SK-N-SH (cell line): ENCODE data around the gene PSPC1. TPM values are rescaled to one million over a fixed set of nuclear protein-coding genes. Genes with fewer than 3 reads are reported as not detected.

Experiments used
- CTCF ChIA-PET: fragments of 300-600, 350-600 bp; formaldehyde crosslinking; extraction: SDS; loops from one replicate; lab custom pipeline; 2021; lab: Yijun Ruan, JAX
- POLR2A ChIA-PET: fragments of 350-600 bp; sonication (Branson Sonifier 250); formaldehyde crosslinking; extraction: SDS; loops from one replicate; lab custom pipeline; 2020; ENCODE audit warnings: antibody characterized with exemption, inconsistent platforms; lab: Yijun Ruan, JAX
- DNase-seq: peaks from one replicate; pipeline ENCODE4 v3.0.0; 2012
- H2AFZ ChIP-seq: fragments of 200-600 bp; sonication (generic); 2 replicates; pipeline ENCODE4 v1.8.1; 2016; ENCODE audit warnings: antibody characterized with exemption, mild to moderate bottlenecking, low read depth
- H3F3A ChIP-seq: fragments of 200-600 bp; sonication (generic); replicated peaks from 2 replicates; pipeline ENCODE3; 2016; ENCODE audit warnings: antibody characterized with exemption, mild to moderate bottlenecking; ENCODE audit not compliant: insufficient read depth
- H3K27ac ChIP-seq, 2 experiments: fragments of 200-500 bp in 1 of 2; fragments of 200-600 bp in 1 of 2; sonication (Bioruptor generic) in 1 of 2; sonication (generic), shearing (Covaris generic) in 1 of 2; 2 replicates each; pipeline versions ENCODE4 v1.5.1 to v1.6.1; 2014 to 2016; ENCODE audit warnings: low read depth in 2 of 2, inconsistent platforms in 1 of 2, low read length in 1 of 2, mild to moderate bottlenecking in 1 of 2, mixed read lengths in 1 of 2
- H3K27me3 ChIP-seq: fragments of 200-600 bp; sonication (generic), shearing (Covaris generic); 2 replicates; pipeline ENCODE4 v1.6.1; 2016; ENCODE audit warnings: mixed run types; ENCODE audit not compliant: insufficient read depth
- H3K36me3 ChIP-seq, 2 experiments: fragments of 200-500 bp in 1 of 2; fragments of 200-600 bp in 1 of 2; sonication (Bioruptor generic) in 1 of 2; sonication (generic) in 1 of 2; replicated peaks in 1 of 2; 2 replicates each; pipeline versions ENCODE3 to v1.5.1; 2014 to 2016; ENCODE audit warnings: low read length in 1 of 2, mild to moderate bottlenecking in 1 of 2; ENCODE audit not compliant: insufficient read depth in 2 of 2, control insufficient read depth in 1 of 2
- H3K4me1 ChIP-seq, 2 experiments: fragments of 200-500 bp in 1 of 2; fragments of 200-600 bp in 1 of 2; sonication (Bioruptor generic) in 1 of 2; sonication (generic), shearing (Covaris generic) in 1 of 2; 2 replicates each; pipeline versions ENCODE4 v1.5.1 to v1.6.1; 2014 to 2016; ENCODE audit warnings: low read depth in 1 of 2, low read length in 1 of 2, mixed run types in 1 of 2; ENCODE audit not compliant: insufficient read depth in 2 of 2, control insufficient read depth in 1 of 2
- H3K4me2 ChIP-seq: fragments of 200-600 bp; sonication (generic), shearing (Covaris generic); 2 replicates; pipeline ENCODE4 v1.6.1; 2017; ENCODE audit warnings: mixed run types
- H3K4me3 ChIP-seq, 2 experiments: fragments of 200-500 bp in 1 of 2; fragments of 200-600 bp in 1 of 2; sonication (Bioruptor generic) in 1 of 2; sonication (generic), shearing (Covaris generic) in 1 of 2; 2 replicates each; pipeline versions ENCODE4 v1.5.1 to v1.8.1; 2014 to 2016; ENCODE audit warnings: low read depth in 2 of 2, inconsistent platforms in 1 of 2, low read length in 1 of 2, mild to moderate bottlenecking in 1 of 2, mixed read lengths in 1 of 2, moderate library complexity in 1 of 2
- H3K79me2 ChIP-seq: fragments of 200-600 bp; sonication (generic); 2 replicates; pipeline ENCODE4 v1.8.1; 2017; ENCODE audit warnings: mild to moderate bottlenecking; ENCODE audit not compliant: insufficient read depth
- H3K9ac ChIP-seq: fragments of 200-600 bp; sonication (generic); 2 replicates; pipeline ENCODE4 v1.6.1; 2017; ENCODE audit warnings: mixed run types
- H3K9me2 ChIP-seq: fragments of 200-600 bp; sonication (generic); 2 replicates; pipeline ENCODE4 v1.6.1; 2017; ENCODE audit warnings: mixed run types
- H3K9me3 ChIP-seq: fragments of 200-600 bp; sonication (generic); 2 replicates; pipeline ENCODE4 v1.6.1; 2017; ENCODE audit warnings: mixed run types, mild to moderate bottlenecking, moderate library complexity
- H4K20me1 ChIP-seq: fragments of 200-600 bp; sonication (generic); 2 replicates; pipeline ENCODE4 v1.6.1; 2017; ENCODE audit warnings: mild to moderate bottlenecking, mixed run types; ENCODE audit not compliant: insufficient read depth
- ELF1 ChIP-seq: IDR thresholded peaks from 2 replicates; pipeline ENCODE4 v1.4.0; 2012
- FOXJ3 ChIP-seq: sonication (generic); formaldehyde crosslinking; IDR thresholded peaks from 2 replicates; pipeline ENCODE4 v1.5.1; 2020; ENCODE audit warnings: mild to moderate bottlenecking, missing genetic modification reagents
- FOXM1 ChIP-seq: IDR thresholded peaks from 2 replicates; pipeline ENCODE4 v1.4.0; 2012; ENCODE audit warnings: low read depth, mild to moderate bottlenecking
- GABPA ChIP-seq: IDR thresholded peaks from 2 replicates; pipeline ENCODE4 v1.4.0; 2012; ENCODE audit warnings: low read depth, mild to moderate bottlenecking
- GATA2 ChIP-seq: sonication (generic); formaldehyde crosslinking; IDR thresholded peaks from 2 replicates; pipeline ENCODE4 v1.5.0; 2020; ENCODE audit warnings: mild to moderate bottlenecking, missing genetic modification reagents
- JUND ChIP-seq: IDR thresholded peaks from 2 replicates; pipeline ENCODE4 v1.4.0; 2012
- RAD21 ChIP-seq: IDR thresholded peaks from 2 replicates; pipeline ENCODE4 v1.6.1; 2012; ENCODE audit warnings: mild to moderate bottlenecking, low read length
- SIN3A ChIP-seq: IDR thresholded peaks from 2 replicates; pipeline ENCODE4 v1.6.1; 2012; ENCODE audit warnings: low read depth, mild to moderate bottlenecking, low read length, moderate library complexity, borderline replicate concordance
- TAF1 ChIP-seq: IDR thresholded peaks from 2 replicates; pipeline ENCODE4 v1.6.1; 2012; ENCODE audit warnings: low read depth, mild to moderate bottlenecking, low read length, moderate library complexity, borderline replicate concordance
- TEAD4 ChIP-seq: IDR thresholded peaks from 2 replicates; pipeline ENCODE4 v1.4.0; 2012; ENCODE audit warnings: mild to moderate bottlenecking, borderline replicate concordance; ENCODE audit not compliant: insufficient read depth
- WGBS: methylation state at CpG from one replicate; pipeline ENCODE4 v1.1.6; 2017; ENCODE audit warnings: low lambda C conversion rate; 5-methylcytosine and 5-hydroxymethylcytosine counted together
- polyA plus RNA-seq, 3 experiments: library from polyadenylated mRNA; depleted of rRNA; stranded (reverse); fragments of >200 nt; gene quantifications; 2 replicates each; pipeline ENCODE4 v1.2.3, GENCODE V29; 2012
- TF ChIP-seq, protein P1 (sequence below): fragments of 200-600 bp; sonication (generic); IDR thresholded peaks from 2 replicates; pipeline ENCODE4 v1.6.1; 2017; ENCODE audit warnings: antibody characterized with exemption, mild to moderate bottlenecking, moderate library complexity
- TF ChIP-seq, protein P2 (sequence below): IDR thresholded peaks from 2 replicates; pipeline ENCODE4 v1.4.0; 2012; ENCODE audit warnings: low read depth, borderline replicate concordance
- TF ChIP-seq, protein P3 (sequence below): fragments of 150-350 bp; IDR thresholded peaks from 2 replicates; pipeline ENCODE4 v1.6.1; 2017; ENCODE audit warnings: antibody characterized with exemption, low read length, low read depth, borderline replicate concordance
- TF ChIP-seq, protein P4 (sequence below): IDR thresholded peaks from 2 replicates; pipeline ENCODE4 v1.6.1; 2012; ENCODE audit warnings: mild to moderate bottlenecking, low read depth, low read length, moderate library complexity

The PSPC1 gene
- polyA plus RNA-seq, 1 of the 3 experiments (the other 2 are of a cell fraction) = 35.2 TPM

DNA sequence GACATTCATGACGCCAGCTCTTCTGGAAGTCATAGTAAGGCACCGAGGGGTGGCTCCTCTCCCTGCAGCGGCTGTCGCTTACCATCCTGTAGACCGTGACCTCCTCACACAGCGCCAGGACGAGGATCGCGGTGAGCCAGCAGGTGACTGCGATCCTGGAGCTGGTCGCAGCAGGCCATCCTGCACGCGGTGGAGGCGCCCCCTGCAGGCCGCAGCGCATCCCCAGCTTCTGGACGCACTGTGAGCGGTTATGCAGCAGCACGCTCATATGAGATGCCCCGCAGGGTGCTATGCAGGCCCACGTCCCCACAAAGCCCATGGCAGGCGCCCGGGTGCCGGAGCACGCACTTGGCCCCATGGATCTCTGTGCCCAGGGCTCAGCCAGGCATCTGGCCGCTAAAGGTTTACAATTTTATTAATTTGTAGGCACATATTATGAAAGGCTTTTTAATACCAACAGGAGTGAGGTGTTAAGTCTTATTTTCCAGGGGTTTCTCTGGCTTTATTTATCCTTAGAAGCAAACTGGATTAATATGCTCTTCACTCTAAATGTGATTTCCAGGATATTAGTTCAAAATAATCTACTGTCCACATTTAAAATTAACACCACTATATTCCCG is 35.6 kb upstream of the PSPC1 start:
- Histone ChIP-seq H3K9ac (no peak overlapping the region), H3K27me3 (no peaks in the 10 kb centered on the region), H4K20me1 (no peaks in the 10 kb centered on the region), H3K9me3 (no peaks in the 10 kb centered on the region), H3K4me2 (no peak overlapping the region), H3K36me3 (peaks cover 2 to 23% of the 10 kb centered on the region in 2 experiments), H3K4me3 (peak overlapping the region in 1 of 2 experiments; percentile 17; a peak in 1 of 4 replicates), H3F3A (peaks cover 3% of the 10 kb centered on the region), H3K79me2 (no peaks in the 10 kb centered on the region)
- CTCF ChIA-PET = interaction anchor here (0.6 to 1.2 kb wide), 9 partner anchors 10 to 1362 kb away, joined by 3 to 4 read pairs (median 3); no protein-coding TSS in a partner anchor
- TF ChIP-seq, protein P1, sequence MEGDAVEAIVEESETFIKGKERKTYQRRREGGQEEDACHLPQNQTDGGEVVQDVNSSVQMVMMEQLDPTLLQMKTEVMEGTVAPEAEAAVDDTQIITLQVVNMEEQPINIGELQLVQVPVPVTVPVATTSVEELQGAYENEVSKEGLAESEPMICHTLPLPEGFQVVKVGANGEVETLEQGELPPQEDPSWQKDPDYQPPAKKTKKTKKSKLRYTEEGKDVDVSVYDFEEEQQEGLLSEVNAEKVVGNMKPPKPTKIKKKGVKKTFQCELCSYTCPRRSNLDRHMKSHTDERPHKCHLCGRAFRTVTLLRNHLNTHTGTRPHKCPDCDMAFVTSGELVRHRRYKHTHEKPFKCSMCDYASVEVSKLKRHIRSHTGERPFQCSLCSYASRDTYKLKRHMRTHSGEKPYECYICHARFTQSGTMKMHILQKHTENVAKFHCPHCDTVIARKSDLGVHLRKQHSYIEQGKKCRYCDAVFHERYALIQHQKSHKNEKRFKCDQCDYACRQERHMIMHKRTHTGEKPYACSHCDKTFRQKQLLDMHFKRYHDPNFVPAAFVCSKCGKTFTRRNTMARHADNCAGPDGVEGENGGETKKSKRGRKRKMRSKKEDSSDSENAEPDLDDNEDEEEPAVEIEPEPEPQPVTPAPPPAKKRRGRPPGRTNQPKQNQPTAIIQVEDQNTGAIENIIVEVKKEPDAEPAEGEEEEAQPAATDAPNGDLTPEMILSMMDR = peak; percentile 55
- peak; percentile 37 for TF ChIP-seq RAD21
- TF ChIP-seq, protein P2, sequence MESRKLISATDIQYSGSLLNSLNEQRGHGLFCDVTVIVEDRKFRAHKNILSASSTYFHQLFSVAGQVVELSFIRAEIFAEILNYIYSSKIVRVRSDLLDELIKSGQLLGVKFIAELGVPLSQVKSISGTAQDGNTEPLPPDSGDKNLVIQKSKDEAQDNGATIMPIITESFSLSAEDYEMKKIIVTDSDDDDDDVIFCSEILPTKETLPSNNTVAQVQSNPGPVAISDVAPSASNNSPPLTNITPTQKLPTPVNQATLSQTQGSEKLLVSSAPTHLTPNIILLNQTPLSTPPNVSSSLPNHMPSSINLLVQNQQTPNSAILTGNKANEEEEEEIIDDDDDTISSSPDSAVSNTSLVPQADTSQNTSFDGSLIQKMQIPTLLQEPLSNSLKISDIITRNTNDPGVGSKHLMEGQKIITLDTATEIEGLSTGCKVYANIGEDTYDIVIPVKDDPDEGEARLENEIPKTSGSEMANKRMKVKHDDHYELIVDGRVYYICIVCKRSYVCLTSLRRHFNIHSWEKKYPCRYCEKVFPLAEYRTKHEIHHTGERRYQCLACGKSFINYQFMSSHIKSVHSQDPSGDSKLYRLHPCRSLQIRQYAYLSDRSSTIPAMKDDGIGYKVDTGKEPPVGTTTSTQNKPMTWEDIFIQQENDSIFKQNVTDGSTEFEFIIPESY = no peak
- TF ChIP-seq, all 33 proteins: peak for 2
- DNase-seq = peak; percentile 57
- H3K27ac ChIP-seq = no peak overlapping the region
- H2AFZ ChIP-seq = no peak overlapping the region
- POLR2A ChIA-PET = no interaction called here
- WGBS = 76% methylated on average over 4 of the region's 27 CpGs
- H3K9me2 ChIP-seq = no peaks in the 10 kb centered on the region
- H3K4me1 ChIP-seq = no peaks in the 10 kb centered on the region

DNA sequence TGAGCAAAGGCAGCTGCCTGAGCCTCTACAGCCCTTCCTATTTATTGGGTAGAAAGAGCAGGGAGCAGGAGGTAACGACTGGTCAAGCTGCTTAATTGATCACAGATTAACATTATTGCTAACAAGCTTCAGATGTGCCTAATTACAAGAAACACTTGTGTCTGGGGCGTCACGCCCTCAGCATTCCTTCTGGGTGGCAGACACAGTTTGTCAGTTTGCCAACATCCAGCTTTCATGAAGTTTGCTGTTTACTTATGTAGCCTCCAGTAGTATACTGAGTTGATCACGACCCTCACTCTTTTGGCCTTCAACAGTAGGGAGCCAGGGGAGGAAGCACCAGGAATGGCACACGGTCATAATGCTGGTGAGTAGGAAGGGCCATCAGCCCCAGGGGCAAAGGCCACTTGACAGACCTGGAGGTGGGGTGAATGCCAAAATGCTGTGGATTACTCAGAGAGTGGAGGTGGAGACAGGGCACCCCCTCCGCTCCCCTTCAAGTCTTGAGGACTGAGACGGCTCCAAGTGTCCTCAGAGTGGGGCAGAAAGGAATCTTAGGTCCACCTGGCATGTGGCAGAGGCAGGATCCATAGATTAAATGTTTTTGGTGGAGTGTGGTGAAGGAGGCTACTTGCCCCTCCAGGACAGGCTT is 34.9 kb upstream of the PSPC1 start:
- no peak overlapping the region for H3K9ac ChIP-seq
- H3K9me3 ChIP-seq = no peaks in the 10 kb centered on the region
- ChIA-PET POLR2A (no interaction called here), CTCF (interaction anchor here (0.6 to 1.2 kb wide), 8 partner anchors 10 to 1362 kb away, joined by 3 to 4 read pairs (median 3); no protein-coding TSS in a partner anchor)
- peaks cover 3% of the 10 kb centered on the region for H3F3A ChIP-seq
- H3K9me2 ChIP-seq = no peaks in the 10 kb centered on the region
- H3K36me3 ChIP-seq = peaks cover 2 to 17% of the 10 kb centered on the region in 2 experiments
- no peaks in the 10 kb centered on the region for H3K27me3 ChIP-seq
- H3K4me2 ChIP-seq = no peak overlapping the region
- H2AFZ ChIP-seq = no peak overlapping the region
- H3K4me1 ChIP-seq = no peaks in the 10 kb centered on the region
- no peak overlapping the region for H3K27ac ChIP-seq
- no peak overlapping the region for H3K4me3 ChIP-seq
- no peaks in the 10 kb centered on the region for H4K20me1 ChIP-seq
- WGBS = 86% methylated on average over 7 of the region's 7 CpGs
- no peak for DNase-seq
- no peaks in the 10 kb centered on the region for H3K79me2 ChIP-seq
- TF ChIP-seq, protein P3, sequence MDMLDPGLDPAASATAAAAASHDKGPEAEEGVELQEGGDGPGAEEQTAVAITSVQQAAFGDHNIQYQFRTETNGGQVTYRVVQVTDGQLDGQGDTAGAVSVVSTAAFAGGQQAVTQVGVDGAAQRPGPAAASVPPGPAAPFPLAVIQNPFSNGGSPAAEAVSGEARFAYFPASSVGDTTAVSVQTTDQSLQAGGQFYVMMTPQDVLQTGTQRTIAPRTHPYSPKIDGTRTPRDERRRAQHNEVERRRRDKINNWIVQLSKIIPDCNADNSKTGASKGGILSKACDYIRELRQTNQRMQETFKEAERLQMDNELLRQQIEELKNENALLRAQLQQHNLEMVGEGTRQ = no peak
- TF ChIP-seq FOXJ3 (CRISPR knock-in tag) (no peak), GATA2 (CRISPR knock-in tag) (no peak), SIN3A (no peak), FOXM1 (no peak), JUND (no peak), TAF1 (no peak), GABPA (no peak), TEAD4 (no peak), ELF1 (no peak)
- TF ChIP-seq, protein P1 = no peak
- TF ChIP-seq, protein P4, sequence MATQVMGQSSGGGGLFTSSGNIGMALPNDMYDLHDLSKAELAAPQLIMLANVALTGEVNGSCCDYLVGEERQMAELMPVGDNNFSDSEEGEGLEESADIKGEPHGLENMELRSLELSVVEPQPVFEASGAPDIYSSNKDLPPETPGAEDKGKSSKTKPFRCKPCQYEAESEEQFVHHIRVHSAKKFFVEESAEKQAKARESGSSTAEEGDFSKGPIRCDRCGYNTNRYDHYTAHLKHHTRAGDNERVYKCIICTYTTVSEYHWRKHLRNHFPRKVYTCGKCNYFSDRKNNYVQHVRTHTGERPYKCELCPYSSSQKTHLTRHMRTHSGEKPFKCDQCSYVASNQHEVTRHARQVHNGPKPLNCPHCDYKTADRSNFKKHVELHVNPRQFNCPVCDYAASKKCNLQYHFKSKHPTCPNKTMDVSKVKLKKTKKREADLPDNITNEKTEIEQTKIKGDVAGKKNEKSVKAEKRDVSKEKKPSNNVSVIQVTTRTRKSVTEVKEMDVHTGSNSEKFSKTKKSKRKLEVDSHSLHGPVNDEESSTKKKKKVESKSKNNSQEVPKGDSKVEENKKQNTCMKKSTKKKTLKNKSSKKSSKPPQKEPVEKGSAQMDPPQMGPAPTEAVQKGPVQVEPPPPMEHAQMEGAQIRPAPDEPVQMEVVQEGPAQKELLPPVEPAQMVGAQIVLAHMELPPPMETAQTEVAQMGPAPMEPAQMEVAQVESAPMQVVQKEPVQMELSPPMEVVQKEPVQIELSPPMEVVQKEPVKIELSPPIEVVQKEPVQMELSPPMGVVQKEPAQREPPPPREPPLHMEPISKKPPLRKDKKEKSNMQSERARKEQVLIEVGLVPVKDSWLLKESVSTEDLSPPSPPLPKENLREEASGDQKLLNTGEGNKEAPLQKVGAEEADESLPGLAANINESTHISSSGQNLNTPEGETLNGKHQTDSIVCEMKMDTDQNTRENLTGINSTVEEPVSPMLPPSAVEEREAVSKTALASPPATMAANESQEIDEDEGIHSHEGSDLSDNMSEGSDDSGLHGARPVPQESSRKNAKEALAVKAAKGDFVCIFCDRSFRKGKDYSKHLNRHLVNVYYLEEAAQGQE = no peak
